Effector CD4-positive, alpha-beta T cell (primary cell): Measurements from ENCODE around the gene LDOC1.
"Not testable (repeated sequence)": the region's sequence is repeated elsewhere in the genome, so short reads cannot be mapped to it uniquely, and the experiment has no call there.

Experiments
- DNase-seq: peaks from one replicate; pipeline ENCODE4 v3.0.0-alpha.2; 2020
- total RNA-seq: gene quantifications from one replicate; lab custom pipeline; 2026; lab: John Stamatoyannopoulos, UW

The LDOC1 gene
- 1.1 reads per million for total RNA-seq

GRCh38 chrX:141176586-141177451, at the start of gene LDOC1:
TSS of gene LDOC1 (minus strand) at chrX:141177129. CDS start at chrX:141177021, 108 bp downstream.
- DNase-seq: peak; percentile 21

- DNase-seq: no peak
Observed at GRCh38 chrX:141221611-141222010, 44.7 kb upstream of the LDOC1 start.

- no peak for DNase-seq
Observed at GRCh38 chrX:141220342-141221008, 43.5 kb upstream of the LDOC1 start.

GRCh38 chrX:141214196-141214595, 37.3 kb upstream of the LDOC1 start:
- no peak for DNase-seq

GRCh38 chrX:141201962-141202361, 25.0 kb upstream of the LDOC1 start:
- DNase-seq: no peak

GRCh38 chrX:141188573-141188972, 11.6 kb upstream of the LDOC1 start:
- not testable (repeated sequence) for DNase-seq

GRCh38 chrX:141185366-141185765, 8.4 kb upstream of the LDOC1 start:
- no peak for DNase-seq

- DNase-seq: no peak
Observed at GRCh38 chrX:141183000-141183399, 6.1 kb upstream of the LDOC1 start.

- no peak for DNase-seq
Observed at GRCh38 chrX:141180851-141181250, 3.9 kb upstream of the LDOC1 start.

- DNase-seq: no peak
Observed at GRCh38 chrX:141175786-141176185, 1.1 kb downstream of the LDOC1 start.

GRCh38 chrX:141164406-141164805, 12.5 kb downstream of the LDOC1 start:
- no peak for DNase-seq

GRCh38 chrX:141158084-141158483, 18.8 kb downstream of the LDOC1 start:
- no peak for DNase-seq

- DNase-seq: not testable (repeated sequence)
Observed at GRCh38 chrX:141155231-141155630, 21.7 kb downstream of the LDOC1 start.

- DNase-seq: no peak
Observed at GRCh38 chrX:141142946-141143345, 34.0 kb downstream of the LDOC1 start.

GRCh38 chrX:141133272-141133671, 43.7 kb downstream of the LDOC1 start:
- DNase-seq: no peak

GRCh38 chrX:141127146-141127545, 49.8 kb downstream of the LDOC1 start:
- DNase-seq: no peak
